Measurements from ENCODE around the gene FOXJ3. TPM values are rescaled to one million over a fixed set of nuclear protein-coding genes. Genes with fewer than 3 reads are reported as not detected.

The FOXJ3 gene
- total RNA-seq, 1 donor from 2014 or later = 51.0 TPM

- H3K27me3 Mint-ChIP-seq = peaks cover 11% of the 10 kb centered on the region
- H3K4me3 Mint-ChIP-seq = no peak overlapping the region
- intact Hi-C loops (cut with micrococcal nuclease) = no loop called here
- H3K27ac Mint-ChIP-seq = no peak overlapping the region
- DNase-seq = no peak
- no peaks in the 10 kb centered on the region for H3K4me1 Mint-ChIP-seq
- H3K9me3 Mint-ChIP-seq = no peaks in the 10 kb centered on the region
- no peaks in the 10 kb centered on the region for H3K36me3 Mint-ChIP-seq (ENCODE audit: low read depth)
These were observed 201.6 kb downstream of the FOXJ3 start for GRCh38 chr1:42133390-42133789.

- H3K27me3 Mint-ChIP-seq = peaks cover 11% of the 10 kb centered on the region
- no peak overlapping the region for H3K27ac Mint-ChIP-seq
These were observed 204.9 kb downstream of the FOXJ3 start for GRCh38 chr1:42130061-42130660.

GRCh38 chr1:42128964-42129363, 206.1 kb downstream of the FOXJ3 start:
- Mint-ChIP-seq H3K27ac (no peak overlapping the region), H3K4me1 (no peaks in the 10 kb centered on the region), H3K27me3 (peaks cover 7% of the 10 kb centered on the region), H3K36me3 (ENCODE audit: low read depth) (no peaks in the 10 kb centered on the region), H3K9me3 (no peaks in the 10 kb centered on the region), H3K4me3 (no peak overlapping the region)
- DNase-seq = no peak
- intact Hi-C loops (cut with micrococcal nuclease) = no loop called here

More at GRCh38 chr1:42130061-42130660, 204.9 kb downstream of the FOXJ3 start:
- H3K4me3 Mint-ChIP-seq = no peak overlapping the region
- no peaks in the 10 kb centered on the region for H3K36me3 Mint-ChIP-seq (ENCODE audit: low read depth)
- intact Hi-C loops (cut with micrococcal nuclease) = no loop called here
- no peaks in the 10 kb centered on the region for H3K4me1 Mint-ChIP-seq
- no peaks in the 10 kb centered on the region for H3K9me3 Mint-ChIP-seq
- no peak for DNase-seq

GRCh38 chr1:42128499-42128898, 206.5 kb downstream of the FOXJ3 start:
- no peaks in the 10 kb centered on the region for H3K36me3 Mint-ChIP-seq (ENCODE audit: low read depth)

GRCh38 chr1:42127767-42128166, 207.3 kb downstream of the FOXJ3 start:
- H3K36me3 Mint-ChIP-seq (ENCODE audit: low read depth) = no peaks in the 10 kb centered on the region
- H3K9me3 Mint-ChIP-seq = no peaks in the 10 kb centered on the region
- no peak overlapping the region for H3K27ac Mint-ChIP-seq
- no peak overlapping the region for H3K4me3 Mint-ChIP-seq
- H3K4me1 Mint-ChIP-seq = no peaks in the 10 kb centered on the region
- DNase-seq = no peak
- H3K27me3 Mint-ChIP-seq = peaks cover 9% of the 10 kb centered on the region
- intact Hi-C loops (cut with micrococcal nuclease) = no loop called here

More at GRCh38 chr1:42128499-42128898, 206.5 kb downstream of the FOXJ3 start:
- DNase-seq = no peak
- Mint-ChIP-seq H3K4me3 (no peak overlapping the region), H3K4me1 (no peaks in the 10 kb centered on the region), H3K27ac (no peak overlapping the region), H3K27me3 (peaks cover 8% of the 10 kb centered on the region), H3K9me3 (no peaks in the 10 kb centered on the region)
- intact Hi-C loops (cut with micrococcal nuclease) = no loop called here

Other genes starting within 250 kb of the FOXJ3 start
- gene GUCA2B, start 181.8 kb downstream of the FOXJ3 start, total RNA-seq = not detected in 2 replicates
- gene GUCA2A, start 170.5 kb downstream of the FOXJ3 start, total RNA-seq = not detected in 2 replicates
- 5.0 and 5.5 TPM in 2 replicates for gene RIMKLA, start 45.6 kb upstream of the FOXJ3 start, total RNA-seq
- gene ZMYND12, start 120.8 kb upstream of the FOXJ3 start, total RNA-seq = 0.12 TPM in 1 of 2 replicates, not detected in the other
- 44.7 and 48.0 TPM in 2 replicates for gene PPCS, start 121.3 kb upstream of the FOXJ3 start, total RNA-seq
- gene CCDC30, start 128.1 kb upstream of the FOXJ3 start, total RNA-seq = 0.68 and 1.1 TPM in 2 replicates